ENCODE results near the gene MAP4K4. TPM values are rescaled to one million over a fixed set of nuclear protein-coding genes. Genes with fewer than 3 reads are reported as not detected.

MAP4K4 gene
- total and polyA plus RNA-seq, 2 of the 13 experiments (the other 11 are each of a cell fraction or from before 2014, with no cell fraction given) = 105 to 264 TPM

DNA sequence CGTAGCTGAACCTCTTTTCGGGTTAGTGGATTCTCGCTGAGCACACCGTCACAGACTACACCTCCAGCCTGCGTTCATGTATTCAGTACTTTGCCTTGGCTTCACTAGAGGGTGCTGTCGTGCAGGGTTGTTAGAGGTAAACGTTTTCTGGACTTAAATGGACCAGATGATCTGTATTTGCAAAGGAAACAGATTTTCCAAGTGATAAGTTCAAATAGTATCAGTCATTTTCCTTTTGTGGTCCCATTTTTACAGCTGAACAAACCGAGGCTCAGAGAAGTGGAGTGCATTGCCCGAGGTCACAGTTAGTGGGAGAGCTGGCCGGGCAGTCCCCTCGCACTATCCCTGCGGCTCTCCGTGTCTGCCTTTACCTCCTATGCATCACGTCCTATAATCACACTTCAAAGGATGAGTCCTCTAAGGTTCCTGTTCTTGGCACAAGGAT is 125.9 kb downstream of the MAP4K4 start (continued):
- TF ChIP-seq, protein P1, sequence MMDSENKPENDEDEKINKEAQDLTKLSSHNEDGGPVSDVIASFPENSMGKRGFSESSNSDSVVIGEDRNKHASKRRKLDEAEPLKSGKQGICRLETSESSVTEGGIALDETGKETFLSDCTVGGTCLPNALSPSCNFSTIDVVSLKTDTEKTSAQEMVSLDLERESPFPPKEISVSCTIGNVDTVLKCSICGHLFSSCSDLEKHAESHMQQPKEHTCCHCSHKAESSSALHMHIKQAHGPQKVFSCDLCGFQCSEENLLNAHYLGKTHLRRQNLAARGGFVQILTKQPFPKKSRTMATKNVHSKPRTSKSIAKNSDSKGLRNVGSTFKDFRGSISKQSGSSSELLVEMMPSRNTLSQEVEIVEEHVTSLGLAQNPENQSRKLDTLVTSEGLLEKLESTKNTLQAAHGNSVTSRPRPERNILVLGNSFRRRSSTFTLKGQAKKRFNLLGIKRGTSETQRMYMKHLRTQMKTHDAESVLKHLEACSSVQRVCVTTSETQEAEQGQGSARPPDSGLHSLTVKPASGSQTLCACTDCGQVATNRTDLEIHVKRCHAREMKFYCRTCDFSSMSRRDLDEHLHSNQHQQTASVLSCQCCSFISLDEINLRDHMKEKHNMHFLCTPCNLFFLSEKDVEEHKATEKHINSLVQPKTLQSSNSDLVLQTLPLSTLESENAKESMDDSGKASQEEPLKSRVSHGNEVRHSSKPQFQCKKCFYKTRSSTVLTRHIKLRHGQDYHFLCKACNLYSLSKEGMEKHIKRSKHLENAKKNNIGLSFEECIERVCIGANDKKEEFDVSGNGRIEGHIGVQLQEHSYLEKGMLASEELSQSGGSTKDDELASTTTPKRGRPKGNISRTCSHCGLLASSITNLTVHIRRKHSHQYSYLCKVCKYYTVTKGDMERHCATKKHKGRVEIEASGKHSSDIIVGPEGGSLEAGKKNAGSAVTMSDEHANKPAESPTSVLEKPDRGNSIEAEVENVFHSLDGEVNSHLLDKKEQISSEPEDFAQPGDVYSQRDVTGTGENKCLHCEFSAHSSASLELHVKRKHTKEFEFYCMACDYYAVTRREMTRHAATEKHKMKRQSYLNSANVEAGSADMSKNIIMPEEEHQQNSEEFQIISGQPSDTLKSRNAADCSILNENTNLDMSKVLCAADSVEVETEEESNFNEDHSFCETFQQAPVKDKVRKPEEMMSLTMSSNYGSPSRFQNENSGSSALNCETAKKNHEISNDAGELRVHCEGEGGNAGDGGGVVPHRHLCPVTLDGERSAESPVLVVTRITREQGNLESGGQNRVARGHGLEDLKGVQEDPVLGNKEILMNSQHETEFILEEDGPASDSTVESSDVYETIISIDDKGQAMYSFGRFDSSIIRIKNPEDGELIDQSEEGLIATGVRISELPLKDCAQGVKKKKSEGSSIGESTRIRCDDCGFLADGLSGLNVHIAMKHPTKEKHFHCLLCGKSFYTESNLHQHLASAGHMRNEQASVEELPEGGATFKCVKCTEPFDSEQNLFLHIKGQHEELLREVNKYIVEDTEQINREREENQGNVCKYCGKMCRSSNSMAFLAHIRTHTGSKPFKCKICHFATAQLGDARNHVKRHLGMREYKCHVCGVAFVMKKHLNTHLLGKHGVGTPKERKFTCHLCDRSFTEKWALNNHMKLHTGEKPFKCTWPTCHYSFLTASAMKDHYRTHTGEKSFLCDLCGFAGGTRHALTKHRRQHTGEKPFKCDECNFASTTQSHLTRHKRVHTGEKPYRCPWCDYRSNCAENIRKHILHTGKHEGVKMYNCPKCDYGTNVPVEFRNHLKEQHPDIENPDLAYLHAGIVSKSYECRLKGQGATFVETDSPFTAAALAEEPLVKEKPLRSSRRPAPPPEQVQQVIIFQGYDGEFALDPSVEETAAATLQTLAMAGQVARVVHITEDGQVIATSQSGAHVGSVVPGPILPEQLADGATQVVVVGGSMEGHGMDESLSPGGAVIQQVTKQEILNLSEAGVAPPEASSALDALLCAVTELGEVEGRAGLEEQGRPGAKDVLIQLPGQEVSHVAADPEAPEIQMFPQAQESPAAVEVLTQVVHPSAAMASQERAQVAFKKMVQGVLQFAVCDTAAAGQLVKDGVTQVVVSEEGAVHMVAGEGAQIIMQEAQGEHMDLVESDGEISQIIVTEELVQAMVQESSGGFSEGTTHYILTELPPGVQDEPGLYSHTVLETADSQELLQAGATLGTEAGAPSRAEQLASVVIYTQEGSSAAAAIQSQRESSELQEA (CRISPR knock-in tag; IDR thresholded peaks at IDR 0.05; ENCODE audit: not compliant biosample characterization) = no peak
- no peak for TF ChIP-seq KDM4B (CRISPR knock-in tag; IDR thresholded peaks at IDR 0.05)
- TF ChIP-seq, protein P2, sequence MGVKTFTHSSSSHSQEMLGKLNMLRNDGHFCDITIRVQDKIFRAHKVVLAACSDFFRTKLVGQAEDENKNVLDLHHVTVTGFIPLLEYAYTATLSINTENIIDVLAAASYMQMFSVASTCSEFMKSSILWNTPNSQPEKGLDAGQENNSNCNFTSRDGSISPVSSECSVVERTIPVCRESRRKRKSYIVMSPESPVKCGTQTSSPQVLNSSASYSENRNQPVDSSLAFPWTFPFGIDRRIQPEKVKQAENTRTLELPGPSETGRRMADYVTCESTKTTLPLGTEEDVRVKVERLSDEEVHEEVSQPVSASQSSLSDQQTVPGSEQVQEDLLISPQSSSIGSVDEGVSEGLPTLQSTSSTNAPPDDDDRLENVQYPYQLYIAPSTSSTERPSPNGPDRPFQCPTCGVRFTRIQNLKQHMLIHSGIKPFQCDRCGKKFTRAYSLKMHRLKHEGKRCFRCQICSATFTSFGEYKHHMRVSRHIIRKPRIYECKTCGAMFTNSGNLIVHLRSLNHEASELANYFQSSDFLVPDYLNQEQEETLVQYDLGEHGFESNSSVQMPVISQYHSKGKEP (CRISPR knock-in tag; IDR thresholded peaks at IDR 0.05) = no peak
- no peak for TF ChIP-seq ZNF484 (CRISPR knock-in tag; IDR thresholded peaks at IDR 0.05; ENCODE audit: borderline replicate concordance, low read depth)
- no peak for TF ChIP-seq FOSL1 (CRISPR knock-in tag; IDR thresholded peaks at IDR 0.05; ENCODE audit: borderline replicate concordance)
- no peak for TF ChIP-seq ZSCAN9 (CRISPR knock-in tag; IDR thresholded peaks at IDR 0.05; ENCODE audit: borderline replicate concordance)
- TF ChIP-seq, protein P3, sequence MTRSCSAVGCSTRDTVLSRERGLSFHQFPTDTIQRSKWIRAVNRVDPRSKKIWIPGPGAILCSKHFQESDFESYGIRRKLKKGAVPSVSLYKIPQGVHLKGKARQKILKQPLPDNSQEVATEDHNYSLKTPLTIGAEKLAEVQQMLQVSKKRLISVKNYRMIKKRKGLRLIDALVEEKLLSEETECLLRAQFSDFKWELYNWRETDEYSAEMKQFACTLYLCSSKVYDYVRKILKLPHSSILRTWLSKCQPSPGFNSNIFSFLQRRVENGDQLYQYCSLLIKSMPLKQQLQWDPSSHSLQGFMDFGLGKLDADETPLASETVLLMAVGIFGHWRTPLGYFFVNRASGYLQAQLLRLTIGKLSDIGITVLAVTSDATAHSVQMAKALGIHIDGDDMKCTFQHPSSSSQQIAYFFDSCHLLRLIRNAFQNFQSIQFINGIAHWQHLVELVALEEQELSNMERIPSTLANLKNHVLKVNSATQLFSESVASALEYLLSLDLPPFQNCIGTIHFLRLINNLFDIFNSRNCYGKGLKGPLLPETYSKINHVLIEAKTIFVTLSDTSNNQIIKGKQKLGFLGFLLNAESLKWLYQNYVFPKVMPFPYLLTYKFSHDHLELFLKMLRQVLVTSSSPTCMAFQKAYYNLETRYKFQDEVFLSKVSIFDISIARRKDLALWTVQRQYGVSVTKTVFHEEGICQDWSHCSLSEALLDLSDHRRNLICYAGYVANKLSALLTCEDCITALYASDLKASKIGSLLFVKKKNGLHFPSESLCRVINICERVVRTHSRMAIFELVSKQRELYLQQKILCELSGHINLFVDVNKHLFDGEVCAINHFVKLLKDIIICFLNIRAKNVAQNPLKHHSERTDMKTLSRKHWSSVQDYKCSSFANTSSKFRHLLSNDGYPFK (CRISPR knock-in tag; IDR thresholded peaks at IDR 0.05; ENCODE audit: borderline replicate concordance) = no peak
- TF ChIP-seq ZNF616 (CRISPR knock-in tag; IDR thresholded peaks at IDR 0.05; ENCODE audit: low read depth) = no peak
- TF ChIP-seq, protein P4, sequence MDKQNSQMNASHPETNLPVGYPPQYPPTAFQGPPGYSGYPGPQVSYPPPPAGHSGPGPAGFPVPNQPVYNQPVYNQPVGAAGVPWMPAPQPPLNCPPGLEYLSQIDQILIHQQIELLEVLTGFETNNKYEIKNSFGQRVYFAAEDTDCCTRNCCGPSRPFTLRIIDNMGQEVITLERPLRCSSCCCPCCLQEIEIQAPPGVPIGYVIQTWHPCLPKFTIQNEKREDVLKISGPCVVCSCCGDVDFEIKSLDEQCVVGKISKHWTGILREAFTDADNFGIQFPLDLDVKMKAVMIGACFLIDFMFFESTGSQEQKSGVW (CRISPR knock-in tag; IDR thresholded peaks at IDR 0.05; ENCODE audit: borderline replicate concordance) = no peak
- TF ChIP-seq SAFB2 (CRISPR knock-in tag; IDR thresholded peaks at IDR 0.05; ENCODE audit: borderline replicate concordance, low read depth) = no peak
- TF ChIP-seq, protein P5, sequence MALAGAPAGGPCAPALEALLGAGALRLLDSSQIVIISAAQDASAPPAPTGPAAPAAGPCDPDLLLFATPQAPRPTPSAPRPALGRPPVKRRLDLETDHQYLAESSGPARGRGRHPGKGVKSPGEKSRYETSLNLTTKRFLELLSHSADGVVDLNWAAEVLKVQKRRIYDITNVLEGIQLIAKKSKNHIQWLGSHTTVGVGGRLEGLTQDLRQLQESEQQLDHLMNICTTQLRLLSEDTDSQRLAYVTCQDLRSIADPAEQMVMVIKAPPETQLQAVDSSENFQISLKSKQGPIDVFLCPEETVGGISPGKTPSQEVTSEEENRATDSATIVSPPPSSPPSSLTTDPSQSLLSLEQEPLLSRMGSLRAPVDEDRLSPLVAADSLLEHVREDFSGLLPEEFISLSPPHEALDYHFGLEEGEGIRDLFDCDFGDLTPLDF (CRISPR knock-in tag; IDR thresholded peaks at IDR 0.05) = no peak
- TF ChIP-seq RBM22 (optimal IDR thresholded peaks at IDR 0.05; ENCODE audit: low read length) = no peak
- TF ChIP-seq HIVEP1 (CRISPR knock-in tag; IDR thresholded peaks at IDR 0.05) = no peak
